ENCODE results near the gene EDNRA.

EDNRA gene

DNA sequence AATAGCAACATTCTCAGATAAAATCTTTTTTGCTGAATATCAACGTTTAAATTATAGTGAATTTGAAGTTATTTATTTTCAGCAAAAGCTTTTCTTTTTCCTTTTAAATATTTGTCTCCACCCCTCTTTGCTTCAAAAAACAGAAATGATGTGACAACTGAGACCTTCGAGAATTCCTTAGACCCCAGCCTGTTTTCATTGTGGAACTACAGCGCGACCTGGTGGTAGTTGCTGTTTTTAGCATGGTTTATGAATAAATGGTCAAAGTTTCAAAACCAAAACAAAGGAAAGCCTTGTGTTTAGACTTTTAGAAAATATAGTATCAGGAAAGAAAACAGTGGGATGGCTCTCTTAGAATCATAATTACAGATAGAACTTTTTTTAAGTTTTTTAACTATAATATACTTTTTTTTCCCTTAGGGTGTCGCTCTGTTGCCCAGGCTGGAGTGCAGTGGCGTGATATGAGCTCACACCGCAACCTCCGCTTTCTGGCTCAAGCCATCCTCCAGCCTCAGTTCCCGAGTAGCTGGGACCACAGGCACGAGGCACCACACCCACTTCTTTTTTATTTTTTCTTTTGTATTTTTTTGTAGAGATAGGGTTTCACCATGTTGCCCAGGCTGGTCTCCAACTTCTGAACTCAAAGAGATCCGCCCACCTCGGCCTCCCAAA lies 109.5 kb downstream of the EDNRA start:
- TF ChIP-seq TAF1 (IDR thresholded peaks at IDR 0.05; ENCODE audit: borderline replicate concordance, insufficient read depth, low read length) (no peak), SIN3A (IDR thresholded peaks at IDR 0.05; ENCODE audit: borderline replicate concordance, insufficient read depth, low read length) (no peak), POLR2AphosphoS5 (IDR thresholded peaks at IDR 0.05; ENCODE audit: low read depth, low read length) (no peak), FOXP2 (optimal IDR thresholded peaks at IDR 0.05; ENCODE audit: borderline replicate concordance, extremely low read depth, extremely low read length, insufficient read depth) (no peak)
- TF ChIP-seq, protein P1, sequence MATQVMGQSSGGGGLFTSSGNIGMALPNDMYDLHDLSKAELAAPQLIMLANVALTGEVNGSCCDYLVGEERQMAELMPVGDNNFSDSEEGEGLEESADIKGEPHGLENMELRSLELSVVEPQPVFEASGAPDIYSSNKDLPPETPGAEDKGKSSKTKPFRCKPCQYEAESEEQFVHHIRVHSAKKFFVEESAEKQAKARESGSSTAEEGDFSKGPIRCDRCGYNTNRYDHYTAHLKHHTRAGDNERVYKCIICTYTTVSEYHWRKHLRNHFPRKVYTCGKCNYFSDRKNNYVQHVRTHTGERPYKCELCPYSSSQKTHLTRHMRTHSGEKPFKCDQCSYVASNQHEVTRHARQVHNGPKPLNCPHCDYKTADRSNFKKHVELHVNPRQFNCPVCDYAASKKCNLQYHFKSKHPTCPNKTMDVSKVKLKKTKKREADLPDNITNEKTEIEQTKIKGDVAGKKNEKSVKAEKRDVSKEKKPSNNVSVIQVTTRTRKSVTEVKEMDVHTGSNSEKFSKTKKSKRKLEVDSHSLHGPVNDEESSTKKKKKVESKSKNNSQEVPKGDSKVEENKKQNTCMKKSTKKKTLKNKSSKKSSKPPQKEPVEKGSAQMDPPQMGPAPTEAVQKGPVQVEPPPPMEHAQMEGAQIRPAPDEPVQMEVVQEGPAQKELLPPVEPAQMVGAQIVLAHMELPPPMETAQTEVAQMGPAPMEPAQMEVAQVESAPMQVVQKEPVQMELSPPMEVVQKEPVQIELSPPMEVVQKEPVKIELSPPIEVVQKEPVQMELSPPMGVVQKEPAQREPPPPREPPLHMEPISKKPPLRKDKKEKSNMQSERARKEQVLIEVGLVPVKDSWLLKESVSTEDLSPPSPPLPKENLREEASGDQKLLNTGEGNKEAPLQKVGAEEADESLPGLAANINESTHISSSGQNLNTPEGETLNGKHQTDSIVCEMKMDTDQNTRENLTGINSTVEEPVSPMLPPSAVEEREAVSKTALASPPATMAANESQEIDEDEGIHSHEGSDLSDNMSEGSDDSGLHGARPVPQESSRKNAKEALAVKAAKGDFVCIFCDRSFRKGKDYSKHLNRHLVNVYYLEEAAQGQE (IDR thresholded peaks at IDR 0.05; ENCODE audit: insufficient read depth in 1 of 2, low read depth in 2 of 2, low read length in 2 of 2) = no peak

DNA sequence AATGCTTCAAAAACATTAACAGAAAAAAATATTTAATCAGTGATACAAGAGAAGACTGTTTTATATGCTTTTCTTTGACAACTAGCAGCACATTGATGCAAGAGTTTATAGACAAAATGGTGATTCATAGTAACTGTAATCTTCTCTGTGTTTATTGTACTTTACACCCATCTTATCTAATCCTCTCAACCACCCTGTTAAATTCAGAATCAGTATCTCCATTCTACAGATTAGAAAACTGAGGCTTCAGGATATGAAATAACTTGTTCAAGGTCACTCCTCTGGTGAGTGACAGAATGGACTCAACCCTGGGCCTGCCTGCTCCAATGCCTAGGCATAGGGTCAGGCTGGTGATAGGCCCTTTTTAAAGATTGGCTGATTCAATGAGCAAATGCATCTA lies 110.2 kb downstream of the EDNRA start:
- no peak for TF ChIP-seq SIN3A (IDR thresholded peaks at IDR 0.05; ENCODE audit: borderline replicate concordance, insufficient read depth, low read length)

DNA sequence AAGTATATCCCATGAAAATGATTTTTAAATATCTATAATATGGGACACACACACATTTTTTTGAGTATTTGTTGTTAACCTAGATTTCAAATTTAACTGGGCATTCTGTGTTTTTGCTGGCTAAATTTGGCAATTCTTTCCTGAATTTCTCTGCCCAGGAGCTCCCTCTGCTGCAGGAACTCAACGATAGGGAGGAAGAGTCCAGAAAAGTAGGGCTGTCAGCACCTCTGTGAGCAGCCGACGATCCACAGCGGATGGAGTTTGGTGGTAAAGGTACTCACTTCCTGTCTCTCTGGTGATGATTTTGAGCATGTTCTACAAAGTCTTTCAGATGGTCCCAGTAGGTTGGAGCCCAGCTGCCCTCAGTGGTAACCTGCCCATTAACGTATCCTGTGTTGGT lies 113.2 kb downstream of the EDNRA start:
- TF ChIP-seq FOXP2 (optimal IDR thresholded peaks at IDR 0.05; ENCODE audit: borderline replicate concordance, extremely low read depth, extremely low read length, insufficient read depth) (no peak), POLR2AphosphoS5 (IDR thresholded peaks at IDR 0.05; ENCODE audit: low read depth, low read length) (no peak), TAF1 (IDR thresholded peaks at IDR 0.05; ENCODE audit: borderline replicate concordance, insufficient read depth, low read length) (no peak), SIN3A (IDR thresholded peaks at IDR 0.05; ENCODE audit: borderline replicate concordance, insufficient read depth, low read length) (no peak)
- TF ChIP-seq, protein P1 (IDR thresholded peaks at IDR 0.05; ENCODE audit: insufficient read depth in 1 of 2, low read depth in 2 of 2, low read length in 2 of 2) = no peak

Data from PFSK-1 (cell line).